Upper lobe of left lung (tissue), 6 donors: ENCODE measurements around the gene MAF. TPM values are rescaled to one million over a fixed set of nuclear protein-coding genes. Genes with fewer than 3 reads are reported as not detected.

ENCODE experiments used
- ATAC-seq, 2 donors: fragments of 200-7000 bp; cut with Tn5 transposase; one replicate each; pipeline ENCODE4 v1.9.1; 2022; ENCODE audit warnings: mild to moderate bottlenecking in 2 of 2, moderate library complexity in 2 of 2; ENCODE audit not compliant: low FRiP score in 2 of 2
- DNase-seq, 2 donors: peaks; one replicate each; pipeline ENCODE4 v3.0.0-alpha.2; 2019 to 2020
- H3K27ac ChIP-seq, 4 donors: fragments of 200-600 bp; sonication (generic); one replicate each; pipeline ENCODE4 v1.5.1; 2016 to 2019
- H3K27me3 ChIP-seq, 4 donors: fragments of 200-600 bp; sonication (generic); one replicate each; pipeline ENCODE4 v1.5.1; 2017 to 2019
- H3K36me3 ChIP-seq, 4 donors: fragments of 200-600 bp; sonication (generic); one replicate each; pipeline ENCODE4 v1.5.1; 2016 to 2019
- H3K4me1 ChIP-seq, 4 donors: fragments of 200-600 bp; sonication (generic); one replicate each; pipeline ENCODE4 v1.5.1; 2018 to 2019
- H3K4me3 ChIP-seq, 4 donors: fragments of 200-600 bp; sonication (generic); one replicate each; pipeline ENCODE4 v1.5.1; 2017 to 2019; ENCODE audit warnings: mild to moderate bottlenecking in 2 of 4, moderate library complexity in 1 of 4
- H3K9me3 ChIP-seq, 4 donors: fragments of 200-600 bp; sonication (generic); one replicate each; pipeline ENCODE4 v1.5.1; 2018 to 2019
- CTCF ChIP-seq, 6 experiments: fragments of 450-650 bp in 4 of 6; fragments of 200-600 bp in 2 of 6; sonication (generic) in 2 of 6; IDR thresholded peaks; one replicate each; pipeline ENCODE4 v1.5.1; 2016 to 2019; ENCODE audit warnings: antibody characterized with exemption in 6 of 6
- EP300 ChIP-seq, 4 donors: sonication (generic); formaldehyde crosslinking; IDR thresholded peaks; one replicate each; pipeline ENCODE4 v1.5.1; 2017; ENCODE audit warnings: antibody characterized with exemption in 4 of 4, control low read depth in 2 of 4
- POLR2A ChIP-seq, 4 donors: fragments of 450-650 bp; IDR thresholded peaks; one replicate each; pipeline ENCODE4 v1.5.1; 2016 to 2017; ENCODE audit warnings: antibody characterized with exemption in 4 of 4, mild to moderate bottlenecking in 2 of 4
- POLR2AphosphoS5 ChIP-seq, 2 donors: sonication (generic); formaldehyde crosslinking; IDR thresholded peaks; one replicate each; pipeline ENCODE4 v1.5.1; 2017; ENCODE audit warnings: antibody characterized with exemption in 2 of 2
- WGBS, 2 donors: methylation state at CpG; one replicate each; pipeline ENCODE4 v1.1.5; 2017 to 2018; 5-methylcytosine and 5-hydroxymethylcytosine counted together
- total RNA-seq, 6 donors: library from RNA; depleted of rRNA in 4 of 6; stranded (reverse); fragments of >200 nt in 4 of 6; gene quantifications; one replicate each; pipeline versions ENCODE4 v1.1.0 to v1.2.1, GENCODE V29; 2016 to 2021
- donor health status: DM: no; HTN: no; CAD: no; lungs with moderate emphysema.
- donor health status: DM: no; HTN: yes; CAD: no; lungs with severe emphysema.

The MAF gene
- total RNA-seq, 6 donors from 2014 or later: 21.1 to 90.1 (median 57.4) TPM

DNA sequence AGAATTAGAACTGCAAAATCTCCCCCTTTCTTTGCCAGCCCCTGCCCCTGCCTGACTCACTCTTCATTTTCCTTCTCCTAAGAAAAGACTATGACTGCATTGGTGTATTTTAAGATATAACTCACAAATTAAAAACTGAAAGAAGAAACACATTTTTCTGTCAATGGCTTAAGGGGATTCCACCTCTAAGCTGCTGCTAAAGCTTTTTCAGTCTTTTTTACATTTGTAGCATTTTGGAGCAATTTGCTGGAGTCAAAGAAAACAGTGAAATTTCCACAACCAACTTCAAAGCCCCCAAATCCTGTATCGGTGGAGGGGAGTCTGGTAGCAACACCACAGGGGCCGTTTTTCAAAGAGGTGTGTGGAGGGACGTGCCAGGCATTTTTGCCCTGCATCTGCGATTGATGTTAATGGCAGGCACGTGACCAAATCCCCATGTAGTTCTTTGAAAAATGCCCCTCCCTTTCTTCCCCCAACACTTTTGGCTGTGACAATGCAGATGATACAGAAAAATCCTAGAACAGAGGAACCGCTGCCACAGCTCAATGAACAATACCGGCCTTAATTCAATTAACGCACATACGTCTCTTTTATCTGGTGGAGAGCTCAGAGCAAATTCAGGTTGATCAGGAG lies 28.5 kb downstream of the MAF start:
- no peaks in the 10 kb centered on the region for H3K4me1 ChIP-seq
- 65 to 66% methylated on average over 9 of the region's 9 CpGs for WGBS, 2 donors
- no peaks in the 10 kb centered on the region for H3K9me3 ChIP-seq
- peak overlapping the region in 1 of 4 donors; percentile 8 for H3K4me3 ChIP-seq
- H3K36me3 ChIP-seq: no peaks in the 10 kb centered on the region
- no peak for TF ChIP-seq EP300 (IDR thresholded peaks at IDR 0.05)
- TF ChIP-seq CTCF (IDR thresholded peaks at IDR 0.05): no peak
- no peak for TF ChIP-seq POLR2A (IDR thresholded peaks at IDR 0.05)
- no peak for TF ChIP-seq POLR2AphosphoS5 (IDR thresholded peaks at IDR 0.05)
- no peaks in the 10 kb centered on the region for H3K27me3 ChIP-seq
- peak in 1 of 2 donors; percentile 5 for ATAC-seq
- DNase-seq: no peak
- no peak overlapping the region for H3K27ac ChIP-seq

DNA sequence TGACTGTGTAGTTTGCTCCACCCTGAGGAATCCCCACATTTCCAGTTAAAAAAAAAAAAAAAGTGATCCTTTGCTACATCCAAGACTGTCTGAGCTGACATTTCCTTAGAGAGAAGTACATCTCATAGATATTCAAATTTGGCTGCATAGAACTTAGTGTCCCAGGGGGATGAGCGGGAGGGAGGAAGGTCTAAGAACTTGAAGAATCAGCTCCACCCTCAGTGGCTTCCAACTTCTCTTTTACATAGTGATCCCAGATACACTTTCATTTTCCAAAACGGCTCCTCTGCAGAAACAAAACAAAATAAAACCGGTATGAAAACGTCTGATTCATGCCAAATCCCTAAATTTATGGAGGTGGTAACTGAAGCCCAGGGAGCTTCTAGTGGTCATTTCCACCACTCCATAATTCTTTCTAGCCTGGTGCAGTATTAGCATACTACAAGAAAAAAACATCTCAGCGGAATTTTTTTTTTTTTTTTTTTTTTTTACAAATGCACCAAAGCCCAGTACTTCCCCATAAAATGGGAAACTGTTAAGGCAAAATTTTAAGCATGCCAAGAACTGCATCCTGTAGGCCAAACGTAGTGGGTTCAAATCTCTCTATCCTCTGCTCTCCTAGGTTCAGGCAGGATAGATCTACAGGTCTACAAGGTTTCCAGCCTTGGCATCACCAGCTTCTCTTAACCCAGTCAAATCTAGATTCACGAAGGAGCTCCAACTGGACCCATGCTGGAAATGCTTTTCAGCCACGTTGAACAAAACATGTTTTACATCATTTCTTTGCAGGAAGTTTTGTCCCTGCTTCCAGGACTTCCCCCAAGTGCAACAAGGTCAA lies 29.3 kb downstream of the MAF start:
- 50 to 60% methylated on average over 8 of the region's 8 CpGs for WGBS, 2 donors
- DNase-seq: no peak
- TF ChIP-seq POLR2AphosphoS5 (IDR thresholded peaks at IDR 0.05) (no peak), CTCF (IDR thresholded peaks at IDR 0.05) (no peak), POLR2A (IDR thresholded peaks at IDR 0.05) (no peak), EP300 (IDR thresholded peaks at IDR 0.05) (no peak)
- Histone ChIP-seq H3K9me3 (no peaks in the 10 kb centered on the region), H3K36me3 (no peaks in the 10 kb centered on the region), H3K4me1 (no peaks in the 10 kb centered on the region), H3K27me3 (no peaks in the 10 kb centered on the region), H3K4me3 (peak overlapping the region in 1 of 4 donors; percentile 8), H3K27ac (no peak overlapping the region)
- peak in 1 of 2 donors; percentile 82 for ATAC-seq

GRCh38 chr16:79564671-79565107 lies 35.8 kb downstream of the MAF start:
- WGBS, 2 donors: 81 to 90% methylated on average over 6 of the region's 6 CpGs
- TF ChIP-seq CTCF (IDR thresholded peaks at IDR 0.05) (no peak), EP300 (IDR thresholded peaks at IDR 0.05) (no peak), POLR2A (IDR thresholded peaks at IDR 0.05) (no peak), POLR2AphosphoS5 (IDR thresholded peaks at IDR 0.05) (no peak)
- H3K4me1 ChIP-seq: no peaks in the 10 kb centered on the region
- no peaks in the 10 kb centered on the region for H3K9me3 ChIP-seq
- no peak overlapping the region for H3K27ac ChIP-seq
- H3K27me3 ChIP-seq: no peaks in the 10 kb centered on the region
- no peak for DNase-seq
- no peak overlapping the region for H3K4me3 ChIP-seq
- H3K36me3 ChIP-seq: no peaks in the 10 kb centered on the region
- ATAC-seq: no peak

DNA sequence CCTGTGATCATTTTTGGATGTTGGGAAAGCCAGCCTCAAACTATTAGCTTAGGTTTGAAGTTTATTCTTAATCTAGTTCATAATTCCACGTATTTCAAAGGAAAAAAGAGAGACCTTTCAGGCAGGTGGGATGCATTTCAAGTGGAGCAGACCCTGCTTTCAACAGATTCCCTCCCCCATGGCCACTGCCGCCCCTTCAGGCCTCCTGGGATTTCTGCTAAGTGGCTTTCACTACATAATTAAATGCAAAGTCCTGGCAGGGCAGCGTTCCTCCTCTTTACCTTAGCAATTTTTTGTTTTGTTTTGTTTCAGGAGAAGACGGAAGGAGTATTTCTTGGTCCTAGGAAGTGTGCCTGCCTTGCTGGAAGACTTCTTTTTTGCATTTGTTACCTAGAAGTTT lies 36.6 kb downstream of the MAF start:
- Histone ChIP-seq H3K36me3 (no peaks in the 10 kb centered on the region), H3K4me3 (no peak overlapping the region), H3K27me3 (no peaks in the 10 kb centered on the region), H3K9me3 (no peaks in the 10 kb centered on the region), H3K27ac (no peak overlapping the region), H3K4me1 (no peaks in the 10 kb centered on the region)
- TF ChIP-seq CTCF (IDR thresholded peaks at IDR 0.05): no peak
- TF ChIP-seq POLR2AphosphoS5 (IDR thresholded peaks at IDR 0.05): no peak
- no peak for TF ChIP-seq POLR2A (IDR thresholded peaks at IDR 0.05)
- no peak for TF ChIP-seq EP300 (IDR thresholded peaks at IDR 0.05)
- no peak for ATAC-seq
- WGBS, 2 donors: 79 to 81% methylated on average over 4 of the region's 4 CpGs
- no peak for DNase-seq
